Measurements from ENCODE around the gene U2SURP.
"Not testable (repeated sequence)": the region's sequence is repeated elsewhere in the genome, so short reads cannot be mapped to it uniquely, and the experiment has no call there.

U2SURP gene

DNA sequence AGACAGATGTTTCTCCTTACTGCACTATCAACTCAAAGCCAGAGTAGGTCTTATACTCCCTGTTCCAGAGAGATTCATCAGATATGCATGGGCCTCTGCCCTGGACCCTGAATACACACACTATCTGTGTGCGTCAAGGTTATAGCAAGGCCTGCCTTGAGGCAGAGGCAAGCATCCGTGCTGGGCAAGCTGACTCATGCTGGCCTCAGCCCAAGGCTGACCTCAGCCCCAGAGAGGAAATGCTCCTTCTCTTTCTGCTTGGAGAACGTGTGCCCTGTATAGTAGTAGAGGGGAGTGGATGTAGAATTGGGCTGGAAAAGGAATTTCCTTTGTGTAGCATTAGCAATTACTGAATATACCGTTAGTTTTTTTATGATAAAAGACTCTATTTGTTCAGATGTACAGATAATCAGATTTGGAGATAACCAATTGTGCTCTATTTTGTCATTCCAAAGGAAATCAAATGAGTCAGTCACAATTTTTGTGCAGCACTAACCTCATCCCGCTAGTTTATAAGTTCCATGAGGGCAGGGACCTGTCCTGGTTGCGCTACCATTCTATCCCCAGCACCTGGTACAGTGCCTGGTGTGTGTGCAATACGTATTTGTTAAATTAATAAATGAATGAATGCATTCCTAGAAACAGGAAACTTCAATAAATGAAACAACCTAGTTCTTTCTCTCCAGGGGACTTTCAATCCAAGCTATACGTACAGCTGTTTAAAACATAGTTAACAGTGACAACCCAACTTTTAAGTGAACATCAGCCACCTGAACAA, 24.6 kb upstream of the U2SURP start:
- DNase-seq (ENCODE audit: low read depth) = peak; percentile 94

DNA sequence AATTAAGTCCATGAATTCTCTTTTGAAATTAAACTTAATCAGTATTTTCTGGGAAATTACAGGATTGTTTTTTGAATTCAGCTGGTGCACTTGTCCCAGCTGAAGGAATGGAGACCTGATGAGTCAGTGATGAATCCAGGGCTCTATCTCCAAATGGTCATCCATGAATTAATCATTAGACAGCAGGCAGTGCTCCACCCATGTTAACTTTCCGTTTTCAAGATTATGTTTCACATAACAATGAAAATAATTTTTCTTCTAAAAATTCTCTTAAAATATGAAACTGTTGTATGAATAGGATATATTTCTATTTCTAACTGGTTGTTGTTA, 24.0 kb upstream of the U2SURP start:
- DNase-seq (ENCODE audit: low read depth) = no peak

- DNase-seq (ENCODE audit: low read depth) = no peak
Measured at GRCh38 chr3:142981108-142981507, 20.3 kb upstream of the U2SURP start.

GRCh38 chr3:142982038-142982773, 19.2 kb upstream of the U2SURP start:
- DNase-seq (ENCODE audit: low read depth) = no peak

GRCh38 chr3:142983318-142983717, 18.1 kb upstream of the U2SURP start:
- no peak for DNase-seq (ENCODE audit: low read depth)

DNA sequence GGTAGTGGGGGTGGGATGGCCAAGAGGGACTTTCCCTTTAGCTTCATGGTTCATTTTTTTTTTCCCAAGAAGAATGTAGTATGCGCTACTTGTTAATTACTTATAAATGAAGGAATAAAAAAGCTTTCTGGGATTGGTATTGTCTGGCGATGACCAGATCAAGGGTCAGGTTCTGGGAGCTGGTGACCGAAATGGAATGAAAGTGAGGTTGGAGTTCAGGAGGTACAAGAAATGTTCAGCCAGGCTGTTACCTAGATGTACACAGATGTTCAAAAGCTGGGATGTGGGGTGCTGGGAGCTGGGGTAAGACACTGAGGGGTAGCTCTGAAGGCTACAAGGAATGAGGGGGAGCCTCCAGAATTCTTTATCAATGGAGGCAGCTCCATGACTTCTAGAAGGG, 17.1 kb upstream of the U2SURP start:
- DNase-seq (ENCODE audit: low read depth) = no peak

DNA sequence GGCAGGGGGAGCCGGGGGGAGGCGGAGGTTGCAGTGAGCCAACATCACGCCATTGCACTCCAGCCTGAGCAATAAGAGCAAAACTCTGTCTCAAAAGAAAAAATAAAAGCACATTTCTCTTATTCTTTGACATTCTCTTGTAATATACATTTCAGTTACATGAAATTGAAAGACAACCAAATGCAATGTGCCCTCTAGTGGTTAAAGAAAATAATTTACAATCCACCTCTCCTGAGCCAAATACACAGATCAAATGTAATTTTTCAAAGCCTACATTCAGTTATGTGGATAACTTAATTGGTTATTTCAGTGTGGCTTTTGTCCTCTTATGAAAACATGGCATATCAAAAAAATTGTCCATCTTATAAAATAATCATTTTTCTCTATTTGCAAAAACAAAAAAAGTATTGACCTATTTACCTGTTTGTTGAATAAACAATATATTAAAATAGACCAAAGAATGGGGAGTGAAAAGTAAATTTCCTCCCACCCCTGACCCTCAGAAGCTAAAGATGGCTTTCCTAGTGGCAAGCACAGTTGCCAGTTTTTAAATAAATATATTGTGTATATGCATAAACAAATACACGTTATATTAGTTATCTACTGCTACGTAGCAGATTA, 14.2 kb upstream of the U2SURP start:
- DNase-seq (ENCODE audit: low read depth) = no peak

GRCh38 chr3:142987707-142988106, 13.7 kb upstream of the U2SURP start:
- no peak for DNase-seq (ENCODE audit: low read depth)

DNA sequence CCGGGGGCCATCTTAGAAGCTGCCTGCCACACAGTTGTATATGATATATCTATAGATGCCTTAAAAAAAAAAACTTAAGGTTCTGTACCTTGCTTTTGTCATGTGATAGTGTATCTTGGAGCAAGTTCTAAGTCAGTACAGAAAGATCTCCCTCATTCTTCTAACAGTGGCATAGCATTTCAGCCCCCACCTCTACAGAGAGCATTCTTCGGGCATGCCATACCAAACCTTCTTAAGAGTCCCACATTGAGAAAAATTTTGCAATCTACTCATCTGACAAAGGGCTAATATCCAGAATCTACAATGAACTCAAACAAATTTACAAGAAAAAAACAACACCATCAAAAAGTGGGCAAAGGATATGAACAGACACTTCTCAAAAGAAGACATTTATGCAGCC, 13.1 kb upstream of the U2SURP start:
- DNase-seq (ENCODE audit: low read depth) = not testable (repeated sequence)

DNA sequence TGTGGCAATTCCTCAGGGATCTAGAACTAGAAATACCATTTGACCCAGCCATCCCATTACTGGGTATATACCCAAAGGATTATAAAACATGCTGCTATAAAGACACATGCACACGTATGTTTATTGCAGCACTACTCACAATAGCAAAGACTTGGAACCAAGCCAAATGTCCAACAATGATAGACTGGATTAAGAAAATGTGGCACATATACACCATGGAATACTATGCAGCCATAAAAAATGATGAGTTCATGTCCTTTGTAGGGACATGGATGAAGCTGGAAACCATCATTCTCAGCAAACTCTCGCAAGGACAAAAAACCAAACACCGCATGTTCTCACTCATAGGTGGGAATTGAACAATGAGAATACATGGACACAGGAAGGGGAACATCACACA, 12.5 kb upstream of the U2SURP start:
- not testable (repeated sequence) for DNase-seq (ENCODE audit: low read depth)

DNA sequence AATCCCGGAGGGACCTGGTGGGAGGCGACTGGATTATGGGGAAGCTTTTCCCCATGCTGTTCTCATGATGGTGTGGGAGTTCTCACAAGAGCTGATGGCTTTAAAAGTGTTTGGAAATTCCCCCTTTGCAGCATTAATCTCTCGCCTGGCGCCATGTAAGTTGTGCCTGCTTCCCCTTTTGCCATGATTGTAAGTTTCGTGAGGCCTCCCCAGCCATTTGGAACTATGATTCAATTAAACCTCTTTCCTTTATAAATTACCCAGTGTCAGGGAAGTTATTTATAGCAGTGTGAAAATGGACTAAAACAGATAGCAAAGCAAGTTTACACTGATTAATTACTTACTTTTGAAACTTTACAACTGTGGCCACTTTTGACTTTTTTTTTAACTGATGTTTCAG, 10.6 kb upstream of the U2SURP start:
- no peak for DNase-seq (ENCODE audit: low read depth)

- no peak for DNase-seq (ENCODE audit: low read depth)
Measured at GRCh38 chr3:142992323-142992722, 9.0 kb upstream of the U2SURP start.

- no peak for DNase-seq (ENCODE audit: low read depth)
Measured at GRCh38 chr3:142993958-142994442, 7.4 kb upstream of the U2SURP start.

- no peak for DNase-seq (ENCODE audit: low read depth)
Measured at GRCh38 chr3:142997330-142997729, 4.0 kb upstream of the U2SURP start.

GRCh38 chr3:142998439-142998838, 2.9 kb upstream of the U2SURP start:
- peak; percentile 67 for DNase-seq (ENCODE audit: low read depth)

- no peak for DNase-seq (ENCODE audit: low read depth)
Measured at GRCh38 chr3:142999881-143000280, 1.5 kb upstream of the U2SURP start.

GRCh38 chr3:143000528-143000927, 842 bp upstream of the U2SURP start:
- no peak for DNase-seq (ENCODE audit: low read depth)

GRCh38 chr3:143001034-143001368, 369 bp upstream of the U2SURP start:
- DNase-seq (ENCODE audit: low read depth) = no peak

- DNase-seq (ENCODE audit: low read depth) = no peak
Measured at GRCh38 chr3:143002083-143002712, 828 bp downstream of the U2SURP start.

GRCh38 chr3:143002727-143003126, 1.4 kb downstream of the U2SURP start:
- no peak for DNase-seq (ENCODE audit: low read depth)

GRCh38 chr3:143004823-143005222, 3.5 kb downstream of the U2SURP start:
- DNase-seq (ENCODE audit: low read depth) = no peak

DNA sequence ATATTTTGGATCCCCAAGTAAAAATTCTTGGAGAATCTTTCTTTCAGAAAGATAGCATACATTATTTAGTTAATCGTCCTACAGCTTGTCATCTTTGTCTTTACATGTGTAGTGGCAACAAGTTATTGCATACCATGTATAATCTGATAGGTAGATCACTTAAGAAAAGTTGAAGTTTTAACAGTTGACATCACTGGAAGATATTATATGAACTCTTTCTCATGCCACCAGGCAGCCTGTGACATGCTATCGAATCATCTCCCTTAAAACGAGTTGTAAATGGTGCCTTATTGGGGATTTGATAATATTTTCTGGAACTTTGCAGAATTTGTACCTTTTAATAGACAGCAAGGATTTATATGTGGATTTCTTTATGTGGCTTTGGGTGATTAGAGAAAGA, 8.7 kb downstream of the U2SURP start:
- no peak for DNase-seq (ENCODE audit: low read depth)

DNA sequence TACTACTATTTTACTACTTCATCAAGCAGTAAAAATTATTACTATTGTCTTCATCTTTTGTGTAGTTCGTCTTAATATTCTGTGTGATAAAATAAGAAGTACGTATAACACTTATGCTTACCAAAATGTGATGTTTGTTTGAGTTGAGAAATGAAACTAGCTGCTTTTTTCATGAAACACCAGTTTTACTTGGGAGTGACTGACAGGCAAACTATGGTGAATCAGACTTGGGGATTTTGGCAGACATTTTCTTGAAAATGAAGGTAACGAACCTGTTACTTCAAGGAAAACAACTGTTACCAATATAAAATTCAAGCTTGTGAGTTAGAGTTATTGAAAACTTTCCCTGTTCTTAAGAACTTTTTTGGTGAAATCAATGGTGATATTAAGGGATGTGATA, 10.3 kb downstream of the U2SURP start:
- DNase-seq (ENCODE audit: low read depth) = no peak
